Neural progenitor cell (in vitro differentiated cells): ENCODE data around the gene RIC3. TPM values are rescaled to one million over a fixed set of nuclear protein-coding genes. Genes with fewer than 3 reads are reported as not detected.

Source experiments
- DNase-seq: peaks from one replicate; pipeline ENCODE4 v3.0.0-alpha.2; 2016; ENCODE audit warnings: low spot score
- H2AFZ ChIP-seq: fragments of 200-600 bp; sonication (generic); replicated peaks from 2 replicates; pipeline ENCODE4 v1.6.1; 2016; ENCODE audit warnings: antibody characterized with exemption
- H3F3A ChIP-seq: fragments of 200-600 bp; sonication (generic); 2 replicates; pipeline ENCODE4 v1.6.1; 2016; ENCODE audit warnings: antibody characterized with exemption, low read depth
- H3K27ac ChIP-seq: fragments of 200-600 bp; sonication (generic); 2 replicates; pipeline ENCODE4 v1.5.1; 2016; ENCODE audit warnings: mild to moderate bottlenecking
- H3K27me3 ChIP-seq: fragments of 200-600 bp; sonication (generic); 2 replicates; pipeline ENCODE4 v1.6.1; 2016; ENCODE audit warnings: mild to moderate bottlenecking, moderate library complexity
- H3K36me3 ChIP-seq: fragments of 200-600 bp; sonication (generic); 2 replicates; pipeline ENCODE4 v1.5.1; 2016
- H3K4me1 ChIP-seq: fragments of 200-600 bp; sonication (generic); 2 replicates; pipeline ENCODE4 v1.6.1; 2016; ENCODE audit warnings: mixed run types
- H3K4me2 ChIP-seq: fragments of 200-600 bp; sonication (generic); 2 replicates; pipeline ENCODE4 v1.6.1; 2016
- H3K4me3 ChIP-seq: fragments of 200-600 bp; sonication (generic); 2 replicates; pipeline ENCODE4 v1.5.1; 2016
- H3K79me2 ChIP-seq: fragments of 200-600 bp; sonication (generic); 2 replicates; pipeline ENCODE4 v1.6.1; 2016; ENCODE audit warnings: low read depth
- H3K9ac ChIP-seq: fragments of 200-600 bp; sonication (generic); 2 replicates; pipeline ENCODE4 v1.6.1; 2016
- H3K9me3 ChIP-seq: fragments of 200-600 bp; sonication (generic); 2 replicates; pipeline ENCODE4 v1.5.1; 2016; ENCODE audit warnings: low read depth
- H4K20me1 ChIP-seq: fragments of 200-600 bp; sonication (generic); 2 replicates; pipeline ENCODE4 v1.6.1; 2016; ENCODE audit warnings: low read depth
- H3K27ac Mint-ChIP-seq: 3 replicates; pipeline ENCODE4 v1.8.0; 2021; ENCODE audit warnings: mixed read lengths
- H3K27me3 Mint-ChIP-seq: 2 replicates; pipeline ENCODE4 v1.8.0; 2022; ENCODE audit warnings: low read depth, mild to moderate bottlenecking, inconsistent platforms, moderate library complexity, mixed read lengths; ENCODE audit not compliant: insufficient read depth
- H3K36me3 Mint-ChIP-seq: 3 replicates; pipeline ENCODE4 v1.8.0; 2021; ENCODE audit warnings: mixed read lengths
- H3K4me1 Mint-ChIP-seq: 3 replicates; pipeline ENCODE4 v1.8.0; 2021; ENCODE audit warnings: mixed read lengths
- H3K4me3 Mint-ChIP-seq: 3 replicates; pipeline ENCODE4 v1.8.0; 2021; ENCODE audit warnings: mild to moderate bottlenecking, moderate library complexity, mixed read lengths
- H3K9me3 Mint-ChIP-seq: 3 replicates; pipeline ENCODE4 v1.8.0; 2020; ENCODE audit warnings: mixed read lengths
- CTCF ChIP-seq: fragments of 200-600 bp; sonication (generic); IDR thresholded peaks from 2 replicates; pipeline ENCODE4 v1.5.1; 2017; ENCODE audit warnings: antibody characterized with exemption, mild to moderate bottlenecking
- EZH2 ChIP-seq: fragments of 200-600 bp; sonication (generic); IDR thresholded peaks from 2 replicates; pipeline ENCODE4 v1.6.1; 2017; ENCODE audit warnings: antibody characterized with exemption, mild to moderate bottlenecking, moderate library complexity
- EZH2phosphoT487 ChIP-seq: fragments of 200-600 bp; sonication (generic); IDR thresholded peaks from 2 replicates; pipeline ENCODE4 v1.6.1; 2017; ENCODE audit warnings: antibody characterized with exemption
- total RNA-seq: library from RNA; depleted of rRNA; stranded (reverse); fragments of >200 nt; gene quantifications from 2 replicates; pipeline ENCODE4 v1.2.3, GENCODE V29; 2015; ENCODE audit warnings: low replicate concordance

The RIC3 gene
- total RNA-seq, 1 donor from 2014 or later, result 33.7 TPM

DNA sequence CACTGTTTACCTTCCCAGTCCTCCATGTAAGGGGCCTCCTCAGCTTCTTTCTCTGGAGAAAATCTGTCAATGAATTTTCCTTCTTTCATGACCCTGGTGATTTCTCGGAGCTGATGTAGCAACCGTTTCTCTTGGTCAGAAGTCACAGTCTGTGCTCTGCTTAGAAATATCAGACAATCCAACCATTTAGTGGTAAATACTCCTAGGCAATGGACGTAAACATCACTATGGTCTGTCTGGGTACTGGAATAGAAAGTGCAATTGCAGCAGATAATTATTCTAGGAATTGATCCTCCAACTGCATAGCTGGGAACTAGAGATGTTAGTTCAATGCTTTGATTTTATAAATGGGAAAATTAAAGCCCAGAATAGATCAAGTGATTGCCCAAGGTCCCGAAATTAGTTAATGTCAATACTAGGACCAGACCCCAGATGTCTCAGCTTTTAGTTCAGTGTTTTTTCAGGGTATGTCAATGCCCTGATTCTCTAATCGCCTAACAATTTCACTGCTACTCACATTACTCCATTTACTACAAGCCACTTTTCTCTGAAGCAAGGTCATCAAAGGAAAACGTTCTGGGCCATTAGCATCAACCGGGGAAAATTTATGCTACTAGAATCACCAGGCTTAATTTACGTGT lies 42.1 kb downstream of the RIC3 start:
- Histone ChIP-seq H4K20me1 (no peaks in the 10 kb centered on the region), H2AFZ (no peak overlapping the region), H3K9ac (no peak overlapping the region), H3K79me2 (no peaks in the 10 kb centered on the region), H3K4me2 (no peak overlapping the region), H3K27me3 (no peaks in the 10 kb centered on the region), H3K4me1 (no peaks in the 10 kb centered on the region), H3K36me3 (no peaks in the 10 kb centered on the region), H3K9me3 (no peaks in the 10 kb centered on the region), H3K4me3 (no peak overlapping the region), H3F3A (no peaks in the 10 kb centered on the region), H3K27ac (no peak overlapping the region)
- H3K27ac Mint-ChIP-seq, result no peak overlapping the region
- DNase-seq, result no peak
- no peak for TF ChIP-seq EZH2phosphoT487
- no peak for TF ChIP-seq EZH2
- no peak for TF ChIP-seq CTCF
- peaks cover 4% of the 10 kb centered on the region for H3K36me3 Mint-ChIP-seq
- H3K9me3 Mint-ChIP-seq, result no peaks in the 10 kb centered on the region
- H3K27me3 Mint-ChIP-seq, result no peaks in the 10 kb centered on the region
- H3K4me3 Mint-ChIP-seq, result no peak overlapping the region
- H3K4me1 Mint-ChIP-seq, result no peaks in the 10 kb centered on the region

DNA sequence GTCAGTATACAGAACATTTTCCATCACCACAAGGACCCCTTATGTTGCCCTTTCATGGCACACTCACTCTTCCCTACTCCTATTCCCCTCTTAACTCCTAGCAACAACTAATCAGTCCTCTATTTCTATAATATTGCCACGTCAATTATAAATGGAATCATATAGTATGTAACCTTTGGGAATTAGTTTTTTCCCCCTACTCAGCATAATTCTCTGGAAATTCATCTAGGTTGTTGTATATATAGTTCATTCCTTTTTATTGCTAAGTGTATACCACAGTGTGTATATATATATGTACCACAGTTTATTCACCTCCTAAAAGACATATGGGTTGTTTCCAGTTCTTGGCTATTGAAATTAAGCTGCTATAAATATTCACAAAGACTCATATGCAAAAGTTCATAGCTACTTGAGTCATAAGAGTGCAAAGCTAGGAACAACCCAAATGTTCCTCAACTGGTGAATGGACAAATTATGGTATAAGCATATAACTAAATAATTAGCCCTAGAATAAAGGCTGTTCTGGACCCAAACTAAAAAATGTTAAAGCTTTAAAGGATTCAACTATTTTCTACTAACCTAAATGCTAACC lies 46.6 kb downstream of the RIC3 start:
- Mint-ChIP-seq H3K27me3 (no peaks in the 10 kb centered on the region), H3K4me3 (no peak overlapping the region), H3K9me3 (peaks cover 18% of the 10 kb centered on the region), H3K27ac (no peak overlapping the region), H3K36me3 (peaks cover 12% of the 10 kb centered on the region), H3K4me1 (no peaks in the 10 kb centered on the region)
- Histone ChIP-seq H3F3A (no peaks in the 10 kb centered on the region), H3K9me3 (no peaks in the 10 kb centered on the region), H3K27ac (no peak overlapping the region), H3K4me2 (no peak overlapping the region), H3K4me3 (no peak overlapping the region), H4K20me1 (no peaks in the 10 kb centered on the region), H3K4me1 (no peaks in the 10 kb centered on the region), H3K9ac (no peak overlapping the region), H3K36me3 (peaks cover 5% of the 10 kb centered on the region), H2AFZ (no peak overlapping the region), H3K27me3 (no peaks in the 10 kb centered on the region), H3K79me2 (no peaks in the 10 kb centered on the region)
- no peak for TF ChIP-seq EZH2phosphoT487
- TF ChIP-seq CTCF, result no peak
- TF ChIP-seq EZH2, result no peak
- DNase-seq, result no peak

DNA sequence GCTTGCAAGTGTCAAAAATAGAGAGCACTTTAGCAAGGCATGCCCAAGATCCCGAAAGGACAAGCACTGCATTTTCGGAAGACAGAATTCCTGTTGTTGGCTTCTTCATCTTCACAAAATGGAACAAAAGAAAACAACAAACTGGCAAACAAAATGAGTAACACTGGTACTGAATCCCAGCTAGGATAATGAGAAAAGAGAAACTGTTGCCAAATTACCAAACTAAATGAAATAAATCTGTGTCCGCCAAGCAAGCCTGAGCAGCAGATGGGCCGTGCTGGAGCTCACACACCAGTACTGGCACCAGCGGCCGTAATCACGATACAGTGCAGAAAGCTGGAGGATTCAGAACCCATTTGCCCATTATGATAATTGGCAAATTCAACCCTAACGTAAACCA lies 57.2 kb downstream of the RIC3 start:
- no peak overlapping the region for H3K4me3 ChIP-seq
- H3K4me1 ChIP-seq, result no peaks in the 10 kb centered on the region
- H3K36me3 ChIP-seq, result peaks cover 6% of the 10 kb centered on the region
- no peak for TF ChIP-seq EZH2
- no peak for TF ChIP-seq EZH2phosphoT487
- no peaks in the 10 kb centered on the region for H3K4me1 Mint-ChIP-seq
- no peaks in the 10 kb centered on the region for H3K27me3 ChIP-seq
- H3K27ac ChIP-seq, result no peak overlapping the region
- no peak overlapping the region for H2AFZ ChIP-seq
- no peaks in the 10 kb centered on the region for H4K20me1 ChIP-seq
- H3K4me2 ChIP-seq, result no peak overlapping the region
- H3K9me3 ChIP-seq, result no peaks in the 10 kb centered on the region
- H3K9me3 Mint-ChIP-seq, result peaks cover 24% of the 10 kb centered on the region
- H3F3A ChIP-seq, result no peaks in the 10 kb centered on the region
- H3K4me3 Mint-ChIP-seq, result no peak overlapping the region
- peaks cover 11% of the 10 kb centered on the region for H3K36me3 Mint-ChIP-seq
- no peak for DNase-seq
- no peak overlapping the region for H3K27ac Mint-ChIP-seq
- H3K27me3 Mint-ChIP-seq, result no peaks in the 10 kb centered on the region
- H3K9ac ChIP-seq, result no peak overlapping the region
- no peaks in the 10 kb centered on the region for H3K79me2 ChIP-seq

GRCh38 chr11:8110396-8110795 lies 58.4 kb downstream of the RIC3 start:
- H3K4me3 Mint-ChIP-seq, result no peak overlapping the region
- Histone ChIP-seq H4K20me1 (no peaks in the 10 kb centered on the region), H3F3A (no peaks in the 10 kb centered on the region), H3K4me1 (no peaks in the 10 kb centered on the region), H3K79me2 (no peaks in the 10 kb centered on the region), H2AFZ (no peak overlapping the region), H3K9ac (no peak overlapping the region), H3K27ac (no peak overlapping the region), H3K4me3 (no peak overlapping the region), H3K9me3 (no peaks in the 10 kb centered on the region), H3K27me3 (no peaks in the 10 kb centered on the region), H3K4me2 (no peak overlapping the region), H3K36me3 (peaks cover 6% of the 10 kb centered on the region)
- H3K9me3 Mint-ChIP-seq, result peaks cover 15% of the 10 kb centered on the region
- H3K27ac Mint-ChIP-seq, result no peak overlapping the region
- no peak for DNase-seq
- H3K4me1 Mint-ChIP-seq, result no peaks in the 10 kb centered on the region
- peaks cover 15% of the 10 kb centered on the region for H3K36me3 Mint-ChIP-seq
- H3K27me3 Mint-ChIP-seq, result no peaks in the 10 kb centered on the region
- TF ChIP-seq CTCF (no peak), EZH2phosphoT487 (no peak), EZH2 (no peak)
